Measurements from ENCODE around the gene CDAN1. TPM values are rescaled to one million over a fixed set of nuclear protein-coding genes. Genes with fewer than 3 reads are reported as not detected.

The CDAN1 gene
- total and polyA plus RNA-seq, 12 donors = 3.6 to 40.8 (median 14.8) TPM

DNA sequence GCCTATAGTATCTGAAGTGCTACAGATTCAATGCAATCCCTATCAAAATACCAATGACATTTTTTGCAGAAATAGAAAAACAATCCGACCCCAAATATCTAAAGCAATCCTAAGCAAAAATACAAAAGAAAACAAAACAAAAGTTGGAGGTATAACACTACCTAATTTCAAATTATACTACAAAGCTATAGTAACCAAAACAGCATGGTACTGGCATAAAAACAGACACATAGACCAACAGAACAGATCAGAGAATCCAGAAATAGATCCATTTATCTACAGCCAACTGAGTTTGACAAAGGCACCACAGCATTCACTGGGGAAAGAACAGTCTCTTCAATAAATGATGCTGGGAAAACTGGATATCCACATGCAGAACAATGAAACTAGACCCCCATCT, 23.8 kb upstream of the CDAN1 start:
- WGBS, 4 donors = 93 to 96% (median 95%) methylated on average over 1 of the region's 1 CpG
- Histone ChIP-seq H3K4me1 (replicated peaks in 1 of 2) (no peaks in the 10 kb centered on the region), H3K36me3 (replicated peaks in 1 of 2) (no peaks in the 10 kb centered on the region), H3K4me3 (no peak overlapping the region), H3K9me3 (replicated peaks in 1 of 3) (peaks cover 0 to 11% (median 8%) of the 10 kb centered on the region in 3 donors), H3K27me3 (no peaks in the 10 kb centered on the region), H3K27ac (no peak overlapping the region)
- no peak for TF ChIP-seq POLR2A (IDR thresholded peaks at IDR 0.05)
- TF ChIP-seq, protein P1, sequence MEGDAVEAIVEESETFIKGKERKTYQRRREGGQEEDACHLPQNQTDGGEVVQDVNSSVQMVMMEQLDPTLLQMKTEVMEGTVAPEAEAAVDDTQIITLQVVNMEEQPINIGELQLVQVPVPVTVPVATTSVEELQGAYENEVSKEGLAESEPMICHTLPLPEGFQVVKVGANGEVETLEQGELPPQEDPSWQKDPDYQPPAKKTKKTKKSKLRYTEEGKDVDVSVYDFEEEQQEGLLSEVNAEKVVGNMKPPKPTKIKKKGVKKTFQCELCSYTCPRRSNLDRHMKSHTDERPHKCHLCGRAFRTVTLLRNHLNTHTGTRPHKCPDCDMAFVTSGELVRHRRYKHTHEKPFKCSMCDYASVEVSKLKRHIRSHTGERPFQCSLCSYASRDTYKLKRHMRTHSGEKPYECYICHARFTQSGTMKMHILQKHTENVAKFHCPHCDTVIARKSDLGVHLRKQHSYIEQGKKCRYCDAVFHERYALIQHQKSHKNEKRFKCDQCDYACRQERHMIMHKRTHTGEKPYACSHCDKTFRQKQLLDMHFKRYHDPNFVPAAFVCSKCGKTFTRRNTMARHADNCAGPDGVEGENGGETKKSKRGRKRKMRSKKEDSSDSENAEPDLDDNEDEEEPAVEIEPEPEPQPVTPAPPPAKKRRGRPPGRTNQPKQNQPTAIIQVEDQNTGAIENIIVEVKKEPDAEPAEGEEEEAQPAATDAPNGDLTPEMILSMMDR (IDR thresholded peaks at IDR 0.05) = no peak
- intact Hi-C loops (cut with DNase I) = no loop called here
- DNase-seq = no peak

DNA sequence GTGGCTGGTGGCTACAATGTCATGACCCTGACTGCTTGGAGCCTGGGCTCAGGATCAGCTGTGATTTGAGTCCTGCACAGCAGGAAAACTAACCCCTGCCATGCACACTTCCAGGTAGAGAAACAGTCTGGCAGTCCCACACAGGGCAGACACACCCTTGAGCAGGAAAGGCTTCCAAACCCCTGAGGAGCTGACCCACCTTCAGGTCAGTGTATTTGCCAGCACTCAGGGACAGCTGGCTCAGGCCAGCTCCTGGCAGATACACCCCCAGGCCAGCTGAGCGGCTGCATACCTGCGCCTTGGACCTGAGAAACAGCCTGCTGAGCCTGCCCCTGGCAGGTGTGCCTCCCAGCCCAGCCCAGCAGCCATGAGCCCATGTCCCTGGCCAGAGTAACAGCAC, 22.2 kb upstream of the CDAN1 start:
- no peak overlapping the region for H3K4me3 ChIP-seq
- H3K36me3 ChIP-seq (replicated peaks in 1 of 2) = no peaks in the 10 kb centered on the region
- no peak for DNase-seq
- H3K4me1 ChIP-seq (replicated peaks in 1 of 2) = no peaks in the 10 kb centered on the region
- intact Hi-C loops (cut with DNase I) = no loop called here
- 98 to 100% methylated on average over 2 of the region's 2 CpGs; no CpG with 5 or more reads in 2 of the 4 donors for WGBS, 4 donors
- TF ChIP-seq, protein P1 (IDR thresholded peaks at IDR 0.05) = no peak
- TF ChIP-seq POLR2A (IDR thresholded peaks at IDR 0.05) = no peak
- H3K27ac ChIP-seq = no peak overlapping the region
- peaks cover 0 to 11% (median 8%) of the 10 kb centered on the region in 3 donors for H3K9me3 ChIP-seq (replicated peaks in 1 of 3)
- H3K27me3 ChIP-seq = no peaks in the 10 kb centered on the region

GRCh38 chr15:42750306-42750705, 13.4 kb upstream of the CDAN1 start:
- no peaks in the 10 kb centered on the region for H3K27me3 ChIP-seq
- TF ChIP-seq POLR2A (IDR thresholded peaks at IDR 0.05) = no peak
- TF ChIP-seq, protein P1 (IDR thresholded peaks at IDR 0.05) = no peak
- 96 to 100% (median 98%) methylated on average over 2 of the region's 2 CpGs for WGBS, 4 donors
- peaks cover 0 to 8% (median 6%) of the 10 kb centered on the region in 3 donors for H3K9me3 ChIP-seq (replicated peaks in 1 of 3)
- intact Hi-C loops (cut with DNase I) = no loop called here
- no peaks in the 10 kb centered on the region for H3K4me1 ChIP-seq (replicated peaks in 1 of 2)
- no peak for DNase-seq
- H3K27ac ChIP-seq = no peak overlapping the region
- H3K36me3 ChIP-seq (replicated peaks in 1 of 2) = peaks cover 0 to 18% of the 10 kb centered on the region in 2 donors
- no peak overlapping the region for H3K4me3 ChIP-seq

DNA sequence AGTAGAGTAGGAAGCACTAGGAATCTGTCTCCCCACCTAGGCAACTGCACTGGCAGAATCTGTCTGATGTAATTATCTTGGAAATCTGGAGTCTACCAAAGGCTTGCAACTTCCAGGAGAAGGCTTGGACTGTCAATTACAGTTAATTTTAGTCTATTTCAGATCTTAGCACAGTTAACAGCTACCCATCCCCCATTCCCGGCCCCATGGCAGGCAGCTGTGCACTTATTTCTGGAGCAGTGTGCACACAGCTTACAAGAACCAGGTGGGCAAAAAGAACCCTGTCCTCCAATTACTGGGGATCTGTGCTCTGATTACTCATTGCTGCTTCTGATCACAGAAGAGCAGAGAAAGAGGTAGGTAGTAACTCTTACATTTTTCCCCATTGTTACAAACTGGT, 12.3 kb upstream of the CDAN1 start:
- Histone ChIP-seq H3K4me1 (replicated peaks in 1 of 2) (peaks cover 0 to 4% of the 10 kb centered on the region in 2 donors), H3K36me3 (replicated peaks in 1 of 2) (peaks cover 0 to 18% of the 10 kb centered on the region in 2 donors), H3K4me3 (no peak overlapping the region), H3K27ac (no peak overlapping the region), H3K9me3 (replicated peaks in 1 of 3) (peaks cover 0 to 8% (median 6%) of the 10 kb centered on the region in 3 donors), H3K27me3 (no peaks in the 10 kb centered on the region)
- no peak for DNase-seq
- WGBS, 4 donors = 84 to 100% (median 88%) methylated on average over 1 of the region's 1 CpG
- intact Hi-C loops (cut with DNase I) = no loop called here
- TF ChIP-seq, protein P1 (IDR thresholded peaks at IDR 0.05) = no peak
